Measurements from ENCODE around the gene HPD. TPM values are rescaled to one million over a fixed set of nuclear protein-coding genes. Genes with fewer than 3 reads are reported as not detected.
"Not testable (repeated sequence)": the region's sequence is repeated elsewhere in the genome, so short reads cannot be mapped to it uniquely, and the experiment has no call there.

The HPD gene
- total and polyA plus RNA-seq, 4 donors: 0.17 to 0.72 (median 0.28) TPM

GRCh38 chr12:121795034-121795968 is 63.4 kb downstream of the HPD start:
- H3K4me3 ChIP-seq (ENCODE audit: low read depth, low read length): peak overlapping the region; percentile 14
- H3K4me1 ChIP-seq (ENCODE audit: control insufficient read depth, insufficient read depth, low read length): peaks cover 88% of the 10 kb centered on the region
- peaks cover 5% of the 10 kb centered on the region for H3K27me3 ChIP-seq (ENCODE audit: control insufficient read depth, insufficient read depth, low read length)
- 40% methylated on average over 14 of the region's 15 CpGs for WGBS (ENCODE audit: insufficient coverage)
- peak overlapping the region; percentile 85 for H3K27ac ChIP-seq (ENCODE audit: low read depth, low read length)
- peak in 2 of 6 donors; percentile 95 to 96 for DNase-seq (ENCODE audit: low read depth in 4 of 6, low spot score in 6 of 6)
- H3K36me3 ChIP-seq (ENCODE audit: control insufficient read depth, insufficient read depth, low read length): peaks cover 54% of the 10 kb centered on the region
- H3K9me3 ChIP-seq (ENCODE audit: control insufficient read depth, insufficient read depth, low read length): no peaks in the 10 kb centered on the region

GRCh38 chr12:121794534-121795033 is 64.1 kb downstream of the HPD start:
- DNase-seq (ENCODE audit: low read depth in 4 of 6, low spot score in 6 of 6): no peak
- Histone ChIP-seq H3K9me3 (ENCODE audit: control insufficient read depth, insufficient read depth, low read length) (no peaks in the 10 kb centered on the region), H3K4me3 (ENCODE audit: low read depth, low read length) (peak overlapping the region; percentile 14), H3K27ac (ENCODE audit: low read depth, low read length) (peak overlapping the region; percentile 85), H3K4me1 (ENCODE audit: control insufficient read depth, insufficient read depth, low read length) (peaks cover 88% of the 10 kb centered on the region), H3K36me3 (ENCODE audit: control insufficient read depth, insufficient read depth, low read length) (peaks cover 58% of the 10 kb centered on the region), H3K27me3 (ENCODE audit: control insufficient read depth, insufficient read depth, low read length) (peaks cover 5% of the 10 kb centered on the region)
- WGBS (ENCODE audit: insufficient coverage): 1% methylated on average over 13 of the region's 13 CpGs

DNA sequence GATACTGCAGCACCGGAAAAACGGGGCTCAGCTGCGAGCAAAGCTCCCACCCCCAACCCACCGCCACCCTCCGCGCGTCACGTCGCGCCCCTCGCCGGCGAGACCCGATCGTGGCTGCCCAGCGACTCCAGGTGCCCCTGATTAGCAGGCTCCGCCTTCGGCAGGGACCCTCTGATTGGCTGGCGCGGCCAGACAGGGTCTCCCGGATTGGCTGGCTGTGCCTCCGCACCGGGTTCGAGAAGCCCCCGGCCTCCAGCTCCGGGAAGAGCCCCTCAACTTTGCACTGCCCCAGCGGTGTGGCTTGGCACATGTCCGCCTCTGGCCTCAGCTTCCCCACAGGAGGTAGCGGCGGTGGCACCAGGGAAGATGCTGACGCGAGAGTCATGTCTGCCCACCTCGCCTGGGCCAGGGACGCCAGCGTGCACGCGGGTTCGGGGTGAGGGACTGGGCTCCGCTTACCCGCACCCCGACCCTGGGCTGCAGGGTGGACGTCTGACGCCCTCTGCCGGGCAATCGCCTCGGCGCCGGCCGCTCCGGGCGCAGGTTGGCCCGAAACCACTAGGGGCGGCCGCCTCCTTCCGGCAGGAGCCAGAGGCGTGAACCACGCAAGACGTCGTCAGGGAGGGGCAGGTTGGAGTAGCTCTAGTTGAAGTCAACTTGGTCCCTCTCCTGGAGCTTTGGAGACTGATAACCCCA is 64.7 kb downstream of the HPD start:
- H3K36me3 ChIP-seq (ENCODE audit: control insufficient read depth, insufficient read depth, low read length): peaks cover 62% of the 10 kb centered on the region
- peak overlapping the region; percentile 52 for H3K4me3 ChIP-seq (ENCODE audit: low read depth, low read length)
- DNase-seq (ENCODE audit: low read depth in 4 of 6, low spot score in 6 of 6): peak in 2 of 6 donors; percentile 94
- H3K27ac ChIP-seq (ENCODE audit: low read depth, low read length): peak overlapping the region; percentile 85
- H3K9me3 ChIP-seq (ENCODE audit: control insufficient read depth, insufficient read depth, low read length): no peaks in the 10 kb centered on the region
- H3K4me1 ChIP-seq (ENCODE audit: control insufficient read depth, insufficient read depth, low read length): peaks cover 83% of the 10 kb centered on the region
- WGBS (ENCODE audit: insufficient coverage): 0% methylated on average over 54 of the region's 59 CpGs
- H3K27me3 ChIP-seq (ENCODE audit: control insufficient read depth, insufficient read depth, low read length): peaks cover 5% of the 10 kb centered on the region

DNA sequence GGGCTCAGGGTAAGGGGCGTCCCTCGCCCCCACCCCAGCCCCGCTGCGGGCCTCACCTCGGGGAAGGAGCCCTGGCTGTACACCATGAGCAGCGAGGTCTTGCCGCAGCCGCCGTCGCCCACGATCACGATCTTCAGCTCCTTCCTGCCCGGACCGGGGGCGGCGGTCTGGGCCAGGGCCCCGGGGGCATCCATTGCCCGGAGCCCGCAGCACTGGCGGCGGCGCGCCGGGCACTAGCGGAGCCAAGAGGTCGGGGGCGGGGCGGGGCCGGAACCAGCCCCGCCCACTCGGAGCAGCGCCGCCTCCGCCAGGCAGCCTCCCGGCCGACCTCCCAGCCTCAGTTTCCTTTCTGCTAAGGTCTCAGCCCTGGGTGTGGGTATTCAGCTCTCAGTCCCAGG is 65.2 kb downstream of the HPD start, which contains the start of gene RHOF:
RHOF (minus strand) TSS at position 249 of the 398 bp plus-strand sequence; CDS start at position 194, 55 bp downstream.
- no peaks in the 10 kb centered on the region for H3K9me3 ChIP-seq (ENCODE audit: control insufficient read depth, insufficient read depth, low read length)
- H3K27ac ChIP-seq (ENCODE audit: low read depth, low read length): peak within 1 kb of the TSS; percentile 85
- peaks cover 60% of the 10 kb centered on the region for H3K36me3 ChIP-seq (ENCODE audit: control insufficient read depth, insufficient read depth, low read length)
- DNase-seq (ENCODE audit: low read depth in 4 of 6, low spot score in 6 of 6): no peak
- H3K4me1 ChIP-seq (ENCODE audit: control insufficient read depth, insufficient read depth, low read length): peaks cover 78% of the 10 kb centered on the region
- H3K27me3 ChIP-seq (ENCODE audit: control insufficient read depth, insufficient read depth, low read length): peaks cover 5% of the 10 kb centered on the region
- H3K4me3 ChIP-seq (ENCODE audit: low read depth, low read length): peak within 1 kb of the TSS; percentile 52
- WGBS (ENCODE audit: insufficient coverage): 1% methylated on average over 36 of the region's 36 CpGs

DNA sequence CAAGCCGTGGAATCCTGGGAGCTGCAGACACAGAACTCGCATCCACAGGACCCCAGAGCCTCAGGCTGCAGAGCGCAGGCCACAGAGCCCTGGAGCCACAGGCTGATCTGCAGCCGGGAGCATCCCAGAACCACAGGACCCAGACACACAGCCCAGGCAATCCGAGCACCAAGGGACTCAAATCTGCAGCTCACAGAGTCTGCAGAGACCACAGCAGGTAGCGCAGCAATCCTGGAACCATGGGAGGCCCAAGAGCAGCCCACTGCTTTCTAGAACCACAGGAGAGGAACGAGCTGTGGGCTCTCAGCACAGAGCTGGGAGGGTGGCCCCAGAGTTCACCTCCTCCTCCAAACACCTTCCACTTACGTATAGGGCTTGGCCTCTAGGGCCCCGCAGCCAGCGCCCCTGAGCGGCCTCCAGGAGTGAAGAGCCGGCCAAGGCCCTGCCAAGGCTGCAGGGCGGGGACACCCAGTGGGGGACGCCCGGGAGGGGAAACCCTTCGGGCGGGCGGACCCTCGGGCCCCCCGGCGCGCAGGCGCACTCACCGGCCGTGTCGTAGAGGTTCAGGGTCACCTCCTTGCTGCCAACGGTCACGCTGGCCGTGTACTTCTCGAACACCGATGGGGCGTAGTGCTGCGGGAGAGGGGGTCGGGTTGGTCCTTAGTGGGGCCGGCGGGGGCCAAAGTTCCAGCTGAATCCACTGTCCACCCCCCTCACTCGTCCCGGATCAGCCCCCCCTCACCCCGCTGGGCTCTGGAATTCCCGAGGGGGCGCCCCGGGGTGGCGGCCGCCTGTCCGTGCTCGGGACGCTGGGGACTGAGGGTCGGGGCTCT is 65.8 kb downstream of the HPD start:
- no peak overlapping the region for H3K27ac ChIP-seq (ENCODE audit: low read depth, low read length)
- H3K36me3 ChIP-seq (ENCODE audit: control insufficient read depth, insufficient read depth, low read length): peaks cover 54% of the 10 kb centered on the region
- 32% methylated on average over 34 of the region's 48 CpGs for WGBS (ENCODE audit: insufficient coverage)
- H3K4me3 ChIP-seq (ENCODE audit: low read depth, low read length): peak overlapping the region; percentile 26
- H3K4me1 ChIP-seq (ENCODE audit: control insufficient read depth, insufficient read depth, low read length): peaks cover 72% of the 10 kb centered on the region
- H3K9me3 ChIP-seq (ENCODE audit: control insufficient read depth, insufficient read depth, low read length): no peaks in the 10 kb centered on the region
- DNase-seq (ENCODE audit: low read depth in 4 of 6, low spot score in 6 of 6): peak in 1 of 6 donors; percentile 7
- H3K27me3 ChIP-seq (ENCODE audit: control insufficient read depth, insufficient read depth, low read length): peaks cover 5% of the 10 kb centered on the region

GRCh38 chr12:121791671-121792551 is 66.7 kb downstream of the HPD start:
- 76% methylated on average over 10 of the region's 14 CpGs for WGBS (ENCODE audit: insufficient coverage)
- no peak overlapping the region for H3K27ac ChIP-seq (ENCODE audit: low read depth, low read length)

DNA sequence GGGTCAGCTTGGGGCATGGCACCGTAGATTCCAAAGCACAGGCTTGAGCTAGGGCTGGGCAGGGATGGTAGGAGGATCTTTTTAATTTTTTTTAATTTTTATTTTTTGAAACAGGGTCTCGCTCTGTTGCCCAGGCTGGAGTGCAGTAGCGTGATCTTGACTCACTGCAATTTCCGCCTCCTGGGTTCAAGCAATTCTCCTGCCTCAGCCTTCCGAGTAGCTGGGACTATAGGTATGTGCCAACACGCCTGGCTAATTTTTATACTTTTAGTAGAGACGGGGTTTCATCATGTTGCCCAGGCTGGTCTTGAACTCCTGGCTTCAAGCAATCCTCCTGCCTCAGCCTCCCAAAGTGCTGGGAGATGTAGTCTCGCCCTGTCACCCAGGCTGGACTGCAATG is 67.9 kb downstream of the HPD start:
- 89% methylated on average over 7 of the region's 8 CpGs for WGBS (ENCODE audit: insufficient coverage)

More at GRCh38 chr12:121791671-121792551, 66.7 kb downstream of the HPD start:
- H3K36me3 ChIP-seq (ENCODE audit: control insufficient read depth, insufficient read depth, low read length): peaks cover 51% of the 10 kb centered on the region
- H3K27me3 ChIP-seq (ENCODE audit: control insufficient read depth, insufficient read depth, low read length): peaks cover 5% of the 10 kb centered on the region
- peaks cover 63% of the 10 kb centered on the region for H3K4me1 ChIP-seq (ENCODE audit: control insufficient read depth, insufficient read depth, low read length)
- no peak for DNase-seq (ENCODE audit: low read depth in 4 of 6, low spot score in 6 of 6)
- H3K4me3 ChIP-seq (ENCODE audit: low read depth, low read length): no peak overlapping the region
- no peaks in the 10 kb centered on the region for H3K9me3 ChIP-seq (ENCODE audit: control insufficient read depth, insufficient read depth, low read length)

GRCh38 chr12:121789800-121790728 is 68.6 kb downstream of the HPD start:
- peaks cover 5% of the 10 kb centered on the region for H3K27me3 ChIP-seq (ENCODE audit: control insufficient read depth, insufficient read depth, low read length)
- H3K9me3 ChIP-seq (ENCODE audit: control insufficient read depth, insufficient read depth, low read length): no peaks in the 10 kb centered on the region
- peaks cover 37% of the 10 kb centered on the region for H3K36me3 ChIP-seq (ENCODE audit: control insufficient read depth, insufficient read depth, low read length)
- 62% methylated on average over 28 of the region's 28 CpGs for WGBS (ENCODE audit: insufficient coverage)
- H3K4me3 ChIP-seq (ENCODE audit: low read depth, low read length): no peak overlapping the region
- H3K27ac ChIP-seq (ENCODE audit: low read depth, low read length): peak overlapping the region; percentile 47
- H3K4me1 ChIP-seq (ENCODE audit: control insufficient read depth, insufficient read depth, low read length): peaks cover 44% of the 10 kb centered on the region
- no peak for DNase-seq (ENCODE audit: low read depth in 4 of 6, low spot score in 6 of 6)

More for the DNA sequence above, 67.9 kb downstream of the HPD start:
- DNase-seq (ENCODE audit: low read depth in 4 of 6, low spot score in 6 of 6); H3K27me3 ChIP-seq (ENCODE audit: control insufficient read depth, insufficient read depth, low read length); H3K4me3 ChIP-seq (ENCODE audit: low read depth, low read length); H3K9me3 ChIP-seq (ENCODE audit: control insufficient read depth, insufficient read depth, low read length); H3K27ac ChIP-seq (ENCODE audit: low read depth, low read length): not testable (repeated sequence)
- H3K4me1 ChIP-seq (ENCODE audit: control insufficient read depth, insufficient read depth, low read length): peaks cover 51% of the 10 kb centered on the region
- H3K36me3 ChIP-seq (ENCODE audit: control insufficient read depth, insufficient read depth, low read length): peaks cover 44% of the 10 kb centered on the region
